ENCODE results near the gene CRAMP1.

DNA sequence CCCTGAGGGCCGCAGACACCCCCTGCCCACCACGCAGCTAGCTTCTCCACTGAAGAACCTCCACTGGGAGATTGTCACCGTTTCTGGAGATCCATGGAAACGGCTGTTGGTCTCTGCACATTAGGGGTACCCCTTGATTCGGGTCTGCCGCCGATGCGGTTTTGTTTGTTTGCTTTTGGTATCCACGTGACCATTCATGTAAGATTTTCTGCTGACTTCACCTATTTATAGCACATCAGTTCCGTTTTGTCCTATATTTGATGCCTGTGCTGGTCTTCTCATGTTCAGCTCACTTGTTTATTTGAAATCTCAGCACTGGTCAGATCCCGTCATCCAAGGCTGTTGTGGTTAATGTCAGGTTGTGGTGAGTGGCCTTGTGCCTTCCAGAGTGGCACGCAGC is 21.1 kb downstream of the CRAMP1 start:
- TF ChIP-seq MYC (IDR thresholded peaks at IDR 0.05; ENCODE audit: borderline replicate concordance, low read length) (no peak), POLR2A (IDR thresholded peaks at IDR 0.05; ENCODE audit: low read length) (no peak), RCOR1 (IDR thresholded peaks at IDR 0.05; ENCODE audit: low read depth, low read length) (no peak), CEBPB (IDR thresholded peaks at IDR 0.05) (no peak), RNF2 (IDR thresholded peaks at IDR 0.05; ENCODE audit: borderline replicate concordance, low read depth) (no peak)
- TF ChIP-seq, protein P1, sequence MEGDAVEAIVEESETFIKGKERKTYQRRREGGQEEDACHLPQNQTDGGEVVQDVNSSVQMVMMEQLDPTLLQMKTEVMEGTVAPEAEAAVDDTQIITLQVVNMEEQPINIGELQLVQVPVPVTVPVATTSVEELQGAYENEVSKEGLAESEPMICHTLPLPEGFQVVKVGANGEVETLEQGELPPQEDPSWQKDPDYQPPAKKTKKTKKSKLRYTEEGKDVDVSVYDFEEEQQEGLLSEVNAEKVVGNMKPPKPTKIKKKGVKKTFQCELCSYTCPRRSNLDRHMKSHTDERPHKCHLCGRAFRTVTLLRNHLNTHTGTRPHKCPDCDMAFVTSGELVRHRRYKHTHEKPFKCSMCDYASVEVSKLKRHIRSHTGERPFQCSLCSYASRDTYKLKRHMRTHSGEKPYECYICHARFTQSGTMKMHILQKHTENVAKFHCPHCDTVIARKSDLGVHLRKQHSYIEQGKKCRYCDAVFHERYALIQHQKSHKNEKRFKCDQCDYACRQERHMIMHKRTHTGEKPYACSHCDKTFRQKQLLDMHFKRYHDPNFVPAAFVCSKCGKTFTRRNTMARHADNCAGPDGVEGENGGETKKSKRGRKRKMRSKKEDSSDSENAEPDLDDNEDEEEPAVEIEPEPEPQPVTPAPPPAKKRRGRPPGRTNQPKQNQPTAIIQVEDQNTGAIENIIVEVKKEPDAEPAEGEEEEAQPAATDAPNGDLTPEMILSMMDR (IDR thresholded peaks at IDR 0.05) = no peak
- TF ChIP-seq, protein P2, sequence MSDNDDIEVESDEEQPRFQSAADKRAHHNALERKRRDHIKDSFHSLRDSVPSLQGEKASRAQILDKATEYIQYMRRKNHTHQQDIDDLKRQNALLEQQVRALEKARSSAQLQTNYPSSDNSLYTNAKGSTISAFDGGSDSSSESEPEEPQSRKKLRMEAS (IDR thresholded peaks at IDR 0.05) = no peak
- TF ChIP-seq, protein P3, sequence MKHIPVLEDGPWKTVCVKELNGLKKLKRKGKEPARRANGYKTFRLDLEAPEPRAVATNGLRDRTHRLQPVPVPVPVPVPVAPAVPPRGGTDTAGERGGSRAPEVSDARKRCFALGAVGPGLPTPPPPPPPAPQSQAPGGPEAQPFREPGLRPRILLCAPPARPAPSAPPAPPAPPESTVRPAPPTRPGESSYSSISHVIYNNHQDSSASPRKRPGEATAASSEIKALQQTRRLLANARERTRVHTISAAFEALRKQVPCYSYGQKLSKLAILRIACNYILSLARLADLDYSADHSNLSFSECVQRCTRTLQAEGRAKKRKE (CRISPR knock-in tag; IDR thresholded peaks at IDR 0.05; ENCODE audit: low read depth) = no peak
